GM19099 (cell line): ENCODE results near the gene PSRC1.

ENCODE experiments used
- POLR2A ChIP-seq: IDR thresholded peaks from 3 replicates; pipeline ENCODE4 v1.6.1; 2011; ENCODE audit warnings: low read depth; ENCODE audit not compliant: insufficient read length; ENCODE audit errors: extremely low read depth

The PSRC1 gene

DNA sequence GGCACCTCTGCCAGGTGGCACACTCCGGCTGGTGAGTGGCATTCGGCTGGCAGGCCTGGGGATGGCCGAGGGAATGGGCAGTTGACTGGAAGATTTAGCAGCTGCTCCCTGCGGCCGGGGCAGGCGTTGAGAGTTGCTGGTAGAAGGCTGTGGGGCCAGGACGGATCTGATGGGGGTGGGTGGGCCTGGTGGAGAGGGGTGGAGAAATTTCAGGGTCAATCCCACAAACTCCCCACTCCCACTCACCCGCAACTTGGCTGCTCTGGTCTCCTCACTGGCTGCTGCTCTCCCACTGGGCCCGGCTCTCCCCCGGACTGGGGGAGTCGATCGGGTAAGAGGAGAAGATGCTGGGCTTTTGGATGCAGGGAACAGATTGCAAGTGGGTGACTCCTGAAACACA is 2.1 kb downstream of the PSRC1 start:
- TF ChIP-seq POLR2A = no peak

DNA sequence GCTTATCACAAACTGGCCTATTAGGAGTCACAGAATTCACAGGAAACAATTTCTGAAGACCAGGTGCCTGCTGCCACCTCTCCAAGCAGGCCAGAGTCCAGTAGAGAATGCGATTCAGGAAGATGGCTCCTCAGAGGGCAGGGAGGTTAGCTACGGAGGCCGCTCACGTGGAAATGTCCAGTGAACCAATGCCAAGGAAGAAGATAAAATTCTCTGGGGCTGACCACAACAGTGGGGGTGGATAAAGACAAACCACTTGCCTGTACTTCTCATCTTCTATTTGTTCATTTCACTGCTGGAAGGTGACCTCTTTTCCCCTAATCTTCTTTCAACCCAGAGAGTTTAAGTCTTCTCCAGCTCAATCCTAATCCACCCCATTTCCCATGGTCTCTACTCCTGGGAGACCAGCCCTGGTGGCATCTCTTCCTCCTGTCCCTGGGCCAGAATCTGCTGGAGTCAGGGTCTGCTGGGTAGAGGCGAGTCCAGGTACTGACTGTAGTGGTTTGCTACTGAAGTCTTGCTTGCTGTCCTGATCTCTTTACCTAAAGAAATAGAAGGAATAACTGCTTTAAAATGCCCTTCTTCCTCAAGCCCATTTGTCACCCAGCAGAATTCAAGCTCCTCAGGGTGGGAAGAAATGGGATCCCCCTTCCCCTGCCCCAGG is 3.2 kb downstream of the PSRC1 start:
- TF ChIP-seq POLR2A = no peak

DNA sequence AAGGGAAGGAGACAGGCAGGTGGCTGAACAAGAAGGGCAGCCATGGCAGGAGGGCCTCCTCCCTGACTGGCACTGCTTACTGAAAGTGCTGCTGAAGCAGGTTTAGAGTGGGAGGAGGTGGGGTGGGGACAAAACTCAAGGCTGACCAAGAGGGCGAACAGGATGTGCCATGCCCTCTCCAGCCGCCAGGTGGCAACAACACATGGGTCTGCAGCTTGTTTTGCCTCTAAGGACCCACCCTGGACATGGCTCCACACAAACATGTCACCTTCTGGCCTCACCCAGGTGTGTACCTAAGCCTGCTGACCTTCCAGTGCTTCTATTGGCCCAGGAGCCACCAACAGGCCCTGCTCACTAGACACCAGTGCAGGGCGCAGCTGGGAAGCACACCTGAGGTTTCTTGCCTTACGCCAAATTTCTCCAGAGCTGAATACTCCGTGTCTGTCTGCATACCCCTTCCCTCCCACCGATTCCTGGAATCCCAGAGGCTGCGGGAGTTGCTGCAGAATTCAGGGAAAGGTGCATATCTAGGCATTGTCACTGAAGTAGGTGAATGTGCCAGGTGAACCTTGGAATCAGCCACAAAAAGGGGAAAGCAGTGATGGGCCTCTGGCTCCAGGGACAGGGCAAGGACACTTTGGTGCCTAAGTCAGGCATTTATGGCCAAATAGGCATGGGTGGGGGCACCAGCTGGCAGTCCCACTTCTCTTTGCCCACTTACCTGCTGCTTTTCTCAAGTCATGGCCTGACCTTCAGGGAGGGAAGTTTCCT is 5.3 kb downstream of the PSRC1 start:
- TF ChIP-seq POLR2A = peak; percentile 14

DNA sequence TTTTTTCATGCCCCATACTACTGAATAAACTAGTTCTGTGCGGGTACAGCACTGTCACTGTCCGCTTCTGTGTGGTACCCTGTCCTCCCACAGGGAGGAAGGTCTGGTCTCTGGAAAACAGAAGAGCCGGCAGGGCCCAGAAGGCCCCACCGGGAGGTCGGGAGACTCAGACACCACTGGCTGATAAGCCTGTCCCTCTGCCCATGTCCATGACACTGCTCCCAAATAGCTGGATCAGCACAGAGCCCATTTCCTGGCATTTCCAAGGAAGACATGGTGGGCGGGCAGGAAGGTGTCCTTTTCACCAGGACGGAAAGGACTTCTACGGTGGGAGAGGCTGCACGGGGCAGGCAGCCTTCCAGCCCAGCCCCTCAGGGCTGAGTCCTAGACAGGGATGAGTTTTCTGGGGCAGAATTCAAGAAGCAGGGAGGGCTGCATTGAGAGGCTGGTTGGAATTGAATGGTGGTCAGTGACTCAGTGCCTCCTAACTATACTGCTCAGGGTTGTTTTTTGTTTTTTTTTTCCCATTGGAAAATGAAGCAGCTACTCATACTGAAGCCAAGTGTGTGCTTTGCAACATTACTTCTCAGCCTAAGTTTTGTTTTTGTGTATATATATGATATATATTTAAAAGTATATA is 7.1 kb downstream of the PSRC1 start:
- no peak for TF ChIP-seq POLR2A

DNA sequence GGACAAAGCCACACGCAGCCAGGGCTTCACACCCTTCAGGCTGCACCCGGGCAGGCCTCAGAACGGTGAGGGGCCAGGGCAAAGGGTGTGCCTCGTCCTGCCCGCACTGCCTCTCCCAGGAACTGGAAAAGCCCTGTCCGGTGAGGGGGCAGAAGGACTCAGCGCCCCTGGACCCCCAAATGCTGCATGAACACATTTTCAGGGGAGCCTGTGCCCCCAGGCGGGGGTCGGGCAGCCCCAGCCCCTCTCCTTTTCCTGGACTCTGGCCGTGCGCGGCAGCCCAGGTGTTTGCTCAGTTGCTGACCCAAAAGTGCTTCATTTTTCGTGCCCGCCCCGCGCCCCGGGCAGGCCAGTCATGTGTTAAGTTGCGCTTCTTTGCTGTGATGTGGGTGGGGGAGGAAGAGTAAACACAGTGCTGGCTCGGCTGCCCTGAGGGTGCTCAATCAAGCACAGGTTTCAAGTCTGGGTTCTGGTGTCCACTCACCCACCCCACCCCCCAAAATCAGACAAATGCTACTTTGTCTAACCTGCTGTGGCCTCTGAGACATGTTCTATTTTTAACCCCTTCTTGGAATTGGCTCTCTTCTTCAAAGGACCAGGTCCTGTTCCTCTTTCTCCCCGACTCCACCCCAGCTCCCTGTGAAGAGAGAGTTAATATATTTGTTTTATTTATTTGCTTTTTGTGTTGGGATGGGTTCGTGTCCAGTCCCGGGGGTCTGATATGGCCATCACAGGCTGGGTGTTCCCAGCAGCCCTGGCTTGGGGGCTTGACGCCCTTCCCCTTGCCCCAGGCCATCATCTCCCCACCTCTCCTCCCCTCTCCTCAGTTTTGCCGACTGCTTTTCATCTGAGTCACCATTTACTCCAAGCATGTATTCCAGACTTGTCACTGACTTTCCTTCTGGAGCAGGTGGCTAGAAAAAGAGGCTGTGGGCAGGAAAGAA is 8.1 kb downstream of the PSRC1 start:
- TF ChIP-seq POLR2A = no peak

DNA sequence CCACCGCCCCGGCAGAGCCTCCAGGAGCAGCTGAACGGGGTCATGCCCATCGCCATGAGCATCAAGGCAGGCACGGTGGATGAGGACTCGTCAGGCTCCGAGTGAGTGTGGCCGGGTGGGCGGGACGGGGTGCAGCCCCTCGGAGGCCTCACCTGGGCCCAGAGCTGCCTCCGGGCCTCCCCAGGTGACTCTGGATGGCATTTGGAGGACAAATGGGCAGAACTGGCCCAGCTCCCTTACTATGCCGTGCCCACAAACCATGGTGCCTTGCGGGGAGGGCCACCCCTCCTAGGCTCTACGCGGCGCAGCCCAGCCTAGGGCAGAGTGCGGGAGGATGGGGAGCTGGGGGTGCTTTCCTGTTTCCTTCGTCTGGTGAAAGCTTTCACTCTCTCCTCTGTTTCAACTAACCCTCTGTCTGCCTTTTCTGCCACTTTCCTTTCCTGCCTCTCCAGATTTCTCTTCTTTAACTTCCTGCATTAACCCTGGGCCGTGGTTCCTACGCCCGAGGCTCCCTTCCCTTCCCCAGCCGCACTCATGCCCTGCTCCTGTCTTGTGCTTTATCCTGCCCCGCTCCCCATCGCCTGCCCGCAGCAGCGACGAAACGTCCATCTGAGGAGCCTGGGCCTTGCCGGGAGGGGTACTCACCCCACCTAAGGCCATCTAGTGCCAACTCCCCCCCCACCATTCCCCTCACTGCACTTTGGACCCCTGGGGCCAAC is 9.2 kb downstream of the PSRC1 start:
- TF ChIP-seq POLR2A = no peak

DNA sequence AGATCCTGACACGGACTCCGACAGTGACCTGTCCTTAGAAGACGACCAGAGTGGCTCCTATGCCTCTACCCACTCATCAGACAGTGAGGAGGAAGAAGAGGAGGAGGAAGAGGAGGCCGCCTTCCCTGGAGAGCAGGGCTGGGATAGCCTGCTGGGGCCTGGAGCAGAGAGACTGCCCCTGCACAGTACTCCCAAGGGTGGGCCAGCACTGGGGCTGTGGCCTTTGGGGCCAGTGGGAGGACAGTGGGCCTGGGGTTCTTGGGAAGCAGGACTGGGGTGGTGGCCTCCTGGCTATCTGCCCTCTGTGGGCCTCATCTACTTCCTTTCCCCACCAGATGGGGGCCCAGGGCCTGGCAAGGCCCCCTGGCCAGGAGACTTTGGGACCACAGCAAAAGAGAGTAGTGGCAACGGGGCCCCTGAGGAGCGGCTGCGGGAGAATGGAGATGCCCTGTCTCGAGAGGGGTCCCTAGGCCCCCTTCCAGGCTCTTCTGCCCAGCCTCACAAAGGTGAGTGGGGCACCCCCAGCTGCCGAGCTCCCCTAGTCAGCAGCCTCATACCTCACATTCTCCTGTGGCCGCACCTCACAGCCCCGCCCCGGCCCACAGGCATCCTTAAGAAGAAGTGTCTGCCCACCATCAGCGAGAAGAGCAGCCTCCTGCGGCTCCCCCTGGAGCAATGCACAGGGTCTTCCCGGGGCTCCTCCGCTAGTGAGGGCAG is 10.0 kb downstream of the PSRC1 start:
- TF ChIP-seq POLR2A = no peak

DNA sequence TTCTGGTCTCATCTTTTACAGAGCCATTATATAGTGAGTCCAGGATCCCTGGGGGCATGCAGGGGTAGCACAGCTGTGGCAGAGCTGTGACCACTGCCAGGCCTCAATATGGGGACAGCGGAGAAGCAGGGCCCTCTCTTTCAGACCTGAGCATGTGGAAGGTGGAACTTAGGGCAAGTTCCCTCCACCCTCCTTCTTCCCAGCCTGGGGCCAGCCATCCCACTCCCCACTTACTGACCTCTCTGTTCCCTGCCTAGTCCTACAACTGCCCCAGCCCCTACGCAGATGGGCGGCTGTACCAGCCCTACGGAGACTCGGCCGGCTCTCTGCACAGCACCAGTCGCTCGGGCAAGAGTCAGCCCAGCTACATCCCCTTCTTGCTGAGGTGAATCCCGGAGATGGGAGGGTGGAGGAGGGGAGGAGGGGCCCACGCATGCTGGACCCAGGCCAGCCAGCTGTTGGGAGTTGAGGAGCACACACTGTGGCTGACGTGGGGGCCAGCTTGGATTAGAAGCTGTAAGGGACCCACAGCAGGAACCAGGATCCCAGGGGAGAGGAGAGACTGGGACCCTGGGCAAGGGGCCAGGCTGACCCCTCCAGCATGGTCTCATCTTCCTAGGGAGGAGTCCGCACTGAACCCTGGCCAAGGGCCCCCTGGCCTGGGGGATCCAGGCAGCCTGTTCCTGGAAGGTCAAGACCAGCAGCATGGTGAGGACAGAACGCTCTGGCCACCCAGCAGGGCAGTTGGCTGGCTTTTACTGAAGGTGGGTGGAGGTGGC is 10.7 kb downstream of the PSRC1 start:
- TF ChIP-seq POLR2A = no peak

DNA sequence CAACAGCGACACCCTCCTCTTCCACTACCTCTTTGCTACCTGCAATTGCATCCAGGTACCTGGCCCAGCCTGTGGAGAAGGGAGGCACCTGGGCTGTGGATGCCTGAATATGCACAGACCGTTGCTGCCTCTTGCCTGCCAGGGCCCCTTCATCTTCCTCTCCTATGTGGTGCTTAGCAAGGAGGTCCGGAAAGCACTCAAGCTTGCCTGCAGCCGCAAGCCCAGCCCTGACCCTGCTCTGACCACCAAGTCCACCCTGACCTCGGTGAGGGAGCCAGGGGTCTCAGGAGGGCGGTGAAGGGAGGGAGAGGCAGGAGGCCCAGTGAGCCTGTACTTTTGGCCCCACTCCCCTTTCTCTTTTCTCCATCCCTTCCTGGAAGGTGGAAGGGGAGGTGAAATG is 11.5 kb downstream of the PSRC1 start:
- no peak for TF ChIP-seq POLR2A

DNA sequence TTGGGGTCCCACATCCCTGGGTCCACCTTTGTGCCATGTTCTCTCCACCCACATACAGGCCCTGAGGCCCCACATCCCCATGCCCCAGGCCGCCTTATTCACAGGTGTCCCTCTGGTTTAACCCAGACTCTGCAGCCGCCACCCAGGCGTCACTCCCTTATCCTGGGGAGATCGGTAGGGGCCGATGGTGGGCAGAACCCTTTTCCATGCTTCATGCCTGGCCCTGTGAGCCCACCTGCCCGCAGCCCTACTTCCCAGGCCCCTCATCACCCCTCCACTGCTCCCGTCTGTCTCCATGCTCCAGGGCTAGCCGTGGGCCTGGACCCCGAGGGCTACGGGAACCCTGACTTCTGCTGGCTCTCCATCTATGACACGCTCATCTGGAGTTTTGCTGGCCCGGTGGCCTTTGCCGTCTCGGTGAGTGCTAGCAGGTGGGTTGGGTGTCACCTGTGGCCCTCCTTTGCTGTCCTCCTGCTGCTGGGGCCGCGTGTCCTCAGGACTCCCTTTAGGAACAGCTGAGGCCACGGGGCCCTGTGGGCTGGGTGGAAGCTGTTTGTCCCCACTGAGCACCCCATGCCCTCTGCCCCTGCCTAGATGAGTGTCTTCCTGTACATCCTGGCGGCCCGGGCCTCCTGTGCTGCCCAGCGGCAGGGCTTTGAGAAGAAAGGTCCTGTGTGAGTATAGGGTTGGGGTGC is 12.2 kb downstream of the PSRC1 start:
- no peak for TF ChIP-seq POLR2A

DNA sequence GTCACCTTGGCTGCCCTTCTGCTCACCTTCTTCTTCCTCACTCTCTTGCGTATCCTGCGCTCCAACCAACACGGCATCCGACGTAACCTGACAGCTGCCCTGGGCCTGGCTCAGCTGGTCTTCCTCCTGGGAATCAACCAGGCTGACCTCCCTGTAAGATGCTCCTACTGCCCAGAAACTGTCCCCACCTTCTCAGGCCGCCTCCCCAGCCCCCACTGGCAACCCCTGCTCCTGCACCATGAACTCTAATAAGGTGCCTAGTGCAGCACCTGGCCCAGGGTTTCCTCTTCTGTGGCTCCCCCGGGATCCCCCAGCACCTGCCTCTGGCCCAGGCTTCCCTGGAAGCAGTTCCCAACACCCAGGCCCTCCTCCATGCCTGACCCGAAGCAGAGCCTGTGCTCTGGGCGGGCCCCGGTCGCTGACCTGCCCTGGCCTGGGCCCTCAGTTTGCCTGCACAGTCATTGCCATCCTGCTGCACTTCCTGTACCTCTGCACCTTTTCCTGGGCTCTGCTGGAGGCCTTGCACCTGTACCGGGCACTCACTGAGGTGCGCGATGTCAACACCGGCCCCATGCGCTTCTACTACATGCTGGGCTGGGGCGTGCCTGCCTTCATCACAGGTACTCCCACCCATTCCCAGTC is 12.8 kb downstream of the PSRC1 start:
- no peak for TF ChIP-seq POLR2A
